ENCODE results near the gene HPSE2.
"Not testable (repeated sequence)": the region's sequence is repeated elsewhere in the genome, so short reads cannot be mapped to it uniquely, and the experiment has no call there.

Gene HPSE2

DNA sequence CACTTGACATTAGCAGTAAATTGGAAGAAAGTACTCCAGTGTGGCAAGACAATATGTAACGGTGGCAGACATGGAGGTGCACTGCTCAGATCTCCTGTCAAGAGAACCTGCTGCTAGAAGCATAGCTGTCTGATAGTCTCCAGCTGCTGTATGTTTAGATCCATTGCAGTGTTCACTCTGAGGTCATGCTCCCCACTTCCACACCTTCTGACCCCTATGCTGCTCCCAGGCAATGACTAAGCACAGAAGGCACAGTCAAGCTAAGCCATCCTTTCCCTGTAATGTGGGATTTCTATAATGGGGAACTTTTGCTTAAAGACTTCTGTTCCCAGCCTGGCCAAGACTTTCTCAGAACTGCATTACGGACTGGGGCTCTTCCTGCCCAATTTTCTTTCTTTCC, 315.8 kb downstream of the HPSE2 start:
- no peak for DNase-seq (ENCODE audit: low read depth)

DNA sequence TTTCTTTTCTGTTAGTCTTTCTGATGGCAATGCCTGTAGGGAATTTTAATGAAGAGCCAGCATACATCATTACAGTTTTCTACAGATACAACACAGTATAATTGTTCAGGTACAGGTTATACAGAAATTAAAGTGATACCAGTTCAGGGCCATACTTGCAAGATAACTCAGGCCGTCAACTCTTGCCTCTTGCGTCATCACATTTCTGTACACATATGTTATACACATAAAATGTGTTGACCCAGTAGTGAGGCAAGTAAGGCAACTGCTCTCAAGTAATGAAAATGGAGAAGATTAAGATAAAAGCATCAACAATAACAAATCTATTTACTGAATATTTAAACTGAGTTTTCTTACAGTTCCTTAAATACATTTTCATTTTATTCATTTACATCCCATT, 317.8 kb downstream of the HPSE2 start:
- no peak for DNase-seq (ENCODE audit: low read depth)

DNA sequence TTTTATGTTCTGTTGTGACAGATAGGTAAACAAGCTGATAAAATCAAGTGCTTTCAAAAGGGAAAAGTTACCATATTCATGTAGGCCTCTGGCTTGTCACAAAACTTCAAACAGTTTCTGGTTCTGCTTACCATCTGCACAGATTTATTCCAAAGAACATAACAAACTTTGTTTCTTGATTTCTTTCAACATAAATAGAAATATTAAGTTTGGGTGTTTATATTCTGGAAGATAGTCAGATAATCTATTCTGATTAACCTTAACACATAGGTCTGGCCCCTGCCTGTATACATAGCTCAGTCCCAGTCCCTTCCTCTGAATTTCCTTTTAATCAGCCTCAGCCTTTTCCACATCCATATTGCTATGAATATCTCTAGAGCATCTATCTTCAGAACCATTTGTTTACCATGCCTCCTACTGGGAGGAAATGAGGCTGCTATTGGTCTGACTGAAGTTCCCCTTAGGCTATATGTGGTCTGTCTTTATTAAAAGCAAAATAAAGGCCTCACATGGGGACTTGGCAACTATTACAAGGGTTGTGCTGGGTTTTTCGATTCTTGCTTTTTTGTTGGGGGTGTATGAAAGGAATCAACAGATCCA, 319.0 kb downstream of the HPSE2 start:
- DNase-seq (ENCODE audit: low read depth): peak; percentile 13

DNA sequence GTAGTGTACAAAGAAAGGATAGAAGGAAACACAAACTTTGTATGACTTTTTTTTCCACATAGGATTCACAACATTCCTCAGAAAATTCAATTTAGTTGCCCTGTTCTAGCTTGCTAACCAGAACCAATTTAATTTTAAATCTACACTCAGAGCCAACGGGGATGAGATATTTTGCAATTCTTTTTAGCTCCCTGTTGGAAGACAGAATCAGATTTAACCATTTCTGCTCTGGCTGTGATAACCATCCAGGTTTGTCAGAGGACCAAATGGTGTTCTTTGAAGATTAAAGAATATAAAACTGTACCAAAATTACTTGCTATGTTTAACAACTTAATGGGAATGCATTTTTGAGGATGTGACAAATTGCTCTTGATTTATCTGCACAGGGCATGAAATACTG, 319.7 kb downstream of the HPSE2 start:
- DNase-seq (ENCODE audit: low read depth): no peak

DNA sequence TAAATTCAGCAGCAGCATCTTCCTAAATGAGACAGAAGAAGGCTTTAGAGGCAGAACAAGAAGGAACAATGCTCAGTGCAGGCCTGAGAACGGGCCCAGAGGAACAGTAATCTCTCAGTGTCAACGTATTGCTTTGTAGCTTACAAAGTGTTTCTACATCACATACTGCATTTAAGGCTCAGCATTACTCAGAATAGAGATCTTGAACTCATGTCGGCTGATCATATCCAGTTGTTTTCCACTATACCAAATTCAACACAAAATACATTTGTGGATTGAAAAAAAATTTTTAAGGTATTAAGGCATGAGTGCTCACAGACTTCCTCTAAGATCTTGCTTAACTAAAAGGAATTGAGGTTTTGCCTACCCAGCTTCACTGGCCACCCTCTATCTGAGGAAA, 325.1 kb downstream of the HPSE2 start:
- DNase-seq (ENCODE audit: low read depth): no peak

DNA sequence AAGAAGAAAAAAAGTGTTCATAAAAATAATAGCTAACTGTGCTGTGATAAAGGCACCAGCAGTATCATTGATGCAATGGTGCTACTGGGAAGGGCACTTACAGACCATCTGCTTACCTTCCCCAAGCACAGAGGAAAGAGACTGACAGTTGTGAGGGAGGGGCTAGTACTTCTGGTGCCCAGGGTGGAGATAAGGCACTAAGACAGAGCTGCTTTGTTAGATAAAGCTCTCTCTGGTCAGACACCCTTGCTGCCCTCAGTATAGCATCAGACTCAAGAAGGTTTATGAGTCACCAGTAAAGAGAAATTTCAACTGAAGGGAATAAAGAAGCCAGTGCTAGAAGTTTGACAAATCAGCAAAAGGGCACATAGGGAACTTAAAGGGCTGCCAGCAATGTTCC, 325.6 kb downstream of the HPSE2 start:
- no peak for DNase-seq (ENCODE audit: low read depth)

DNA sequence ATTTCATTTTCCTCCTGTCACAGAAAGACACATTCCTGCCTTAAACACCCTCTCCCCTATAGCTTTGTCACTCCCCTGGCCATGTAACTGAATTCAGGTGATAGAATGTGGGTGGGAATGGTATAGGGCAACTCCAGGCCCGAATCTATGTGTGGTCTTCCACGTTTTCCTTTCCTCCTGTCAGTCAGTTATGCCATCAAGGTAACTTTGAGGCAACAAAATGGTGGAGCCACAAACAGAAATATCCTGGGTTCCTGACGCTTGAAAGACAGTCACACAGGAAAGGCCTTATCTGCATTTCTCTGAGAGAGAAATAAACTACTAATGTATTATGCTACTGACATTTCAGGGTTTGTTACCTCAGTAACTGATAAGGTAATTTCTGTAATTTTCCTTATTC, 326.8 kb downstream of the HPSE2 start:
- DNase-seq (ENCODE audit: low read depth): no peak

DNA sequence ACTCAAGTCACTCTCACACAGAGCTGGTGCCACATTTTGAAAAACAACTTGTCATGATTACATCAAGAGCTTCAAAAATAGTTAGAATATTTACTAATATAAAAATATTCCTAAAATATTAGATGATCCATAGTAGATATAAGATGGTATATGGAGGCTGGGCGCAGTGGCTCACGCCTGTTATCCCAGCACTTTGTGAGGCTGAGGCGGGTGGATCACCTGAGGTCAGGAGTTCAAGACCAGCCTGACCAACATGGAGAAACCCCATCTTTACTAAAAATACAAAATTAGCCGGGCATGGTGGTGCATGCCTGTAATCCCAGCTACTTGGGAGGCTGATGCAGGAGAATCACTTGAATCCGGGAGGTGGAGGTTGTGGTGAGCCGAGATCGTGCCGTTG, 327.4 kb downstream of the HPSE2 start:
- not testable (repeated sequence) for DNase-seq (ENCODE audit: low read depth)

DNA sequence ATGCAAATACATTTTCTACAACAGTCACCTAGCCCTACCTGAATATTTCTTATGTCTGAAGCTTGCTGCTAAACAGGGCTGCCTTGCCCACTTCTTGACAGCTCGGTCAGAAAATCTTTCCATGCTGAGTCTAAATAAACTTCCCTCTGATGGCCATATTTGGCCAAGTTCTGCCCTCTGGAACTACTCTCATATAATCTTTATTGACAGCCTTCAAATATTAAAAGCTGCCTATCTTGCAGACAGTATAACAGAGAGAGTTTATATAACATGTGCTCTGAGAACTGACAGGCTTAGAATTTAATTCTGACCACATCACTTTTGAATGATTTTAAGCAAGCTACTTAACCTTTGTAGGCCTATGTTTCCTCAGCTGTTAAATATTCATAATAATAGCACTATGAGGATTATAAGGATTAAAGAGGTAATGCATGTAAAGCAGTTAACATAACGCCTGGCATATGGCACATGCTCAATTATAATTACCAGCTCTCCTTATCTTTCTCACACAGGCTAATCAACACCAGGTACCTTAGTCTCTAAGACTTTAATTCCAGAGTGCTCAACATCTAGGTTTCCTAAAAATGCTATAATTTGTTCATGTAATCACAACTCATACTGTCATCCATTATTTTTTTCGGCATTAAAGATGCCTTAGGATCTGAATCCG, 334.1 kb downstream of the HPSE2 start:
- no peak for DNase-seq (ENCODE audit: low read depth)

DNA sequence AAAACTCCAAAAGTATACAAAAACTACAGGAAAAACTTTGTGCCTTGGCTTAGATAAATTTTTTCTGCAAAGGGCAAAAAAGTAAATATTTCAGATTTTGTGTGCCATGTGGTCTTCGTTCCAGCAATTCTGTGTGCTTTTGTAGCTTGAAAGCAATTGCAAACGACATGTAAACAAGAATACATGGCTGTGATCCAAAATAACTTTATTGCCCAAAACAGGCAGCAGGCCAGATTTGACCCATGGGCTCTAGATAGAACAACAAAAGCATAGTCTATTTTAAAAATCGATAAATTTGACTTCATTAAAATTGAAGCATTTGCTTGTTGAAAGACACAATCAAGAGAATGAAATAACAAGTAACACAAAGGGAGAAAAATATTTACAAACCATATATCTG, 336.6 kb downstream of the HPSE2 start:
- DNase-seq (ENCODE audit: low read depth): no peak

DNA sequence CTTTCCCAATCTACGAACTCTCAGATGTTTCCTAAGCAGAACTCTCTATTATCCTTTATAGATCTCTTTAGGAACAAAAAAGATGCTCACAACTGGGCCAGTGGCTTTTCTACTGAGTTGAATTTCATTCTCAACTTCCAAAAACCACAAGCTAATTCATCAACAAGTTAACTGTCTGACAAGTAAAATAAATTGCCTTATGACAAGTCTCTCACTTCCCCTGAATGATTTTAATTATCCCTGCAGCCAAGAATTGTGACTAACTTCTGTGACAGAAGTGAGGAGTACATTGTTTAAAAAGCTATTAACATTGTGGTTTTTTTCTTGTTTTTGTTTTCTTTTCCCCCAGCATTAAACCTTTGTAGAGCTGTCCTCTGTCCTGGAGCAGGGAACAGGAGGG, 343.1 kb downstream of the HPSE2 start:
- DNase-seq (ENCODE audit: low read depth): no peak

DNA sequence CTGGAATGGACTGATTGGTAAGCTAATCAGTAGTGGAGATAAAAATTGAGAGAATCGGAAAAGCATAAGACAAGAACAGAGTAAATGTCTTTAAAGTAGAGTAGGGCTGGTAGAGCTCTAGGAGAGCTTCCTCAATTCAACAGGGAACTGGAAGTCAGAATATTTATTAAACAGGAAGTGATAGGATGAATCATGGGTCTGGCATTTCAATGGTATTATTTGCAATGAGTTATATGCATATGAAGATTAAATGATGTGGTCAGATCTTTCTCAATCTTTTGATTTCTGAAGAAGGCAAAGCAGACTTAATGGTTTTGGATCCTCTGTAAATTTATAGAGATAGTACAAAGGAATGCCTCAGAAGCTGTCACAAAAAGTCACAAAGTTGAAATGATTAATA, 349.0 kb downstream of the HPSE2 start:
- DNase-seq (ENCODE audit: low read depth): peak; percentile 19

DNA sequence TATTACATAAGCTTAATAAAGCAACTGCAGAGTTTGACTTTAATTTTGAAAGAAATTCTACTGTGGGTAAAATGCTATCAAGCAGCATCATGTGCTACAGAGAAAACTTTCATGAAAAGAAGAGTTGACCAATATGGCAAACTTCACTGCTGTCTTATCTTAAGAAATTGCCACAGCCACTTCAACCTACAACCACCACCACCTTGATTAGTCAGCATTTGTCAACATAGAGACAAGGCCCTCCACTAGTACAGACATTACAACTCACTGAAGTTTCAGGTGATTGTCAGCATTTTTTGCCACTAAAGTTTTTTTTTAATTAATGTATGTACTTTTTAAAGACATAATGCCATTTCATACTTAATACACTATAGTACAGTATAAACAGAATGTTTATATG, 350.3 kb downstream of the HPSE2 start:
- DNase-seq (ENCODE audit: low read depth): no peak

DNA sequence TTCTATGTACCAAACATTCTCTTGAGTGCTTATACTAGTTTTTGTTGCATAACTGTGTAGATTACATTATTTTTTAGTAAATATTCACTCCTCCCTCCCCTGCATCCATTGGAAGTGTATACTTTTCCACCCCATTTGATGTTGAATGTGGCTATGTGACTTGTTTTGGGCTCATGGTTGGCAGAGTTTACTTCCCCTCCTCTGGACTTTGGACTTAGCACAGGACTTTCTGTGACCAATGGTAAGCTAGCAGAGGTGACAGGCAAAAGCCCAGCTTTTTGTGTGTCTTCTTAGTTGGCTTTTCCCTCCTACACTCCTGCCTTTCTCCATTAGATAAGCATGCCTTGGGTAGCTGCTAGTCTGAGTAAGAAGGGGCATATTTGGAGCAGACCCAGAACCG, 353.9 kb downstream of the HPSE2 start:
- DNase-seq (ENCODE audit: low read depth): no peak

DNA sequence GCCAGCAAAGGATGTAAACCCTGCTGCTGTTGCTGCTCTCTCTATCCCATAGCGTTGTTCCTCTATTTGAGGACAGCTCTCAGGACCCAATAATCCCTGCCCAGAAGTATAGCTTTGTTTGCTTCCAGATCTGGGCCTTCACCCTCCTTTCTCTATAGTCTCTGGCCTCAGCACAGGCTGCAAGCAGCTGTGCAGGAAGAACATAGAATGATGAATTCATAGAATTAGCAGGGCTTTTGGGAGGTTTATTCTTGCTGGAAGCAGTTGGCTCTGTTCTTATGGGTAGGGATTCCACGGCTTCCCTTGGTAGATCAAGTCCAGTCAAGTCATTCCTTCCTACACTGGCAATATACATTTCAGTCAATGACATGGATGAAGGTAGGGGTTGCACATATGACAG, 354.7 kb downstream of the HPSE2 start:
- no peak for DNase-seq (ENCODE audit: low read depth)

DNA sequence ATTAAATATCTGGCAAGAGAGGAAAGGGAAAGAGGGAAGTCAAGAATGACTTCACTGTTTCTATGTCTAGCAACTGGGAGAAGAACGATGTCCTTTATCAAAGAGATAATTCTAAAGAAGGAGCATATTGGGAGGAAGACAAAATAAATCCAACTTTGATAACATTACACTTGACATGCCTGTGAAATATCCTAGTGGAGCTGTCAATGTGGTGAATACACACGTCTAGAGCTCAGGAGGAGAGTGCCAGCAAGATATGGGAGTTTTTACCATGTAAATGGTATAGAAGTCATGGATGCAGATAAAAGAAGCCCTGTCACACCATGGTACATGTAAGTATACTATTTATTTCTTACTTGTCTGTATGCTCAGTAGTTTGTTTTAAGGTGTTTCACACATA, 356.7 kb downstream of the HPSE2 start:
- DNase-seq (ENCODE audit: low read depth): no peak

DNA sequence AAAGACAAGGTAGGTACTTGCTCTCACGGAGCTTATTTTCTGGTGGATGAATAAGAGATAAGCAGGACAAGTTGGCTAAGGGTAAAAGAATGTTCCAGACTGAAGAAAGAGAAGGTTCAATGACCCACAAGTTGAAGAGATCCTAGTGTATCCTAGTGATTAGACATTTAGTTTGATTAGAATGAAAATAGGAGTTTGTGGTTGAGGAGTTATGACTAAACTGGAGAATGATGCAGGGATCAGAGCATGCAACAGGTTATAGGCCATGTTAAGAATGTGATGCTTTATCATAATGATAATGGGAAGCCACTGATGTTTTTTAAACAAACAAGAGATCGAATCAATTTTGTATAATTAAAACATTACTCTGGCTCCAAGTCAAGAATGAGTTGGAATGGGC, 357.2 kb downstream of the HPSE2 start:
- DNase-seq (ENCODE audit: low read depth): no peak

DNA sequence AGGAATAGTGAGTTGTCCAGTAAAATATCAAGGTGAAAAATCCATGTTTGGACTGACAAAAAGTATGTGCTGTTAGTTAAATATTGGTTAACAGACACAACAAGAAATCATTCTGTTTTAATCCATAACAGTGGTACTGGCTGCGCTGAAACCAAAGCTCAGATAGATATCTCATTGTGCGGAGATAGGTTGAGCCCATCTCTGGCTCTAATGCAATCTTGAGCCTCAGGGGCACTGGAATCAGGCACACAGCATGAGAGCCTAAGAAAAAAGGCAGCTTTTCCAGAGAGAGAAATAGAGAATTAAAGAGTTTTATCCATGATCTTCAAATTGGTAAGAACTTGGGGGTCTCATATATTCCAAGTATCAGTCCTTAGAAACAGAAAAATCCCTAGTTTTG, 373.7 kb downstream of the HPSE2 start:
- DNase-seq (ENCODE audit: low read depth): no peak

DNA sequence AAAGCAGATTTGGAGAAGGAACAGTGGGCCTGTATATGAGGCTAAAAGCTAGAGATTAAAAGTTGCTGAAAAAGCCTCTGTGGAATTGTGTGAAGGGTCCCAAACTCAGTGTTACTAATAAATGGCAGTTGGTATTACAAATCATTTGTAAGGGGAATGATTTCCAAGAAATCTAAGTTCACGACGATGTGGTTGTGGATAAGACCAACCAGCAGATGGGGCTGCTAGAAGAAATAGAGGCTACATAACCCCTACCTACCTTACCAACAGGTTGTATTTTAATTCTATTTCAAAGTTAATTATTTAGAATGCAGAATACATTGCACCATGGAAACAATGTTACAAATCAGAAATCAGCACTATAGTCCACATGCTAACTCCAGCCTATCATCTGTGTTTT, 377.1 kb downstream of the HPSE2 start:
- DNase-seq (ENCODE audit: low read depth): no peak

DNA sequence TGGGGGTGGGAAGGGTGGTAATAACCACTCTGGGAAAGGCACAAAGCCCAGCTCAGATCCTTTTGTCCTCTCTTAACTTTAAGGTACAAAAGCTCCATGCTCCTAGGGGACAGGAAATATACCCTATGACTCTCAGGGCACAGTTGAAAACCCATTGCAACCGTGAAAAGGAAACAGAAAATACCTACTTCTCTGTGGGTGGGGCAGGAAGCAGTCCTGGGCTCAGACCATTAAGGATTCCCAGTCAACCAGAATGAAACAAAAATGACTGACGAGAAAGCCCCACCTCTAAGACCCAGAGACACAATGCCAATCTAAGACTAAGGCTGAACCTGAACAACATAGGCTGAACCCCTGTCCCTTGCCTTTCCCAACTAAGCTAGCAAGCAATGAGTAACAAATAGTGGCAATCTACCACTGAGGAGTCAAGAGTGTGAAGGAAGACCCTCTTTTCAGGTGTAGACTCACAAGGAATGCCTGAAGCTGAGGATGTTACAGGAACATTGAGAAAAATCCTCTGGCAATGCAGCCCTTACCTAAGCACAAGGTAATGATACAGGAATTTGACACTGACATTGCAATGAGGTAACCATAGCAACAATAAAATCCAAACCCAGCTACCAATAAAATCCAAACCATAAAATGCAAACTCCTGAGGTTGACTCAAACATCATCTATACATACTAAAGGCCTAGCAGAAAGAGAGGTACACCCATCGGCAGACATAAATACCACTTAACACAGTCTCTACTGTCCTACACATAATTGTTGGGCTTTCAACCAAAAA, 380.1 kb downstream of the HPSE2 start:
- DNase-seq (ENCODE audit: low read depth): no peak

DNA sequence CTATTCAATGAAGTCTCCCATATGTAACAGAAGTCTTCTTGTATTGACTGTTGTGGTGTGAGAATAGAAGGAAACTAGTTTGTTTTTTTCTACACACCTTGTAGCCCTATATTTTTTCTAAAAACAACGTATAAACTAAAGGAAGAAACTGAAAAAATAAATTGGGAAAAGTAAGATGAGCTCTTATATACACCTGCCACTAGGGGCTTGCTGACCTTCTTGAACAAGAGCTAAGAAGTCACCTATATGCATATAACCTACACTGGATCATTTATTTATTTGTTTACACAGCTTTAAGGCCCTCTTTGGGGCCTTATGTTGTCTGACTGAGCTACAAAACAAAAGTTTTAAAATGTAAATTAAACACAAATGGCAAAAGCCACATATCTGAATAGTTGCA, 383.0 kb downstream of the HPSE2 start:
- DNase-seq (ENCODE audit: low read depth): no peak

DNA sequence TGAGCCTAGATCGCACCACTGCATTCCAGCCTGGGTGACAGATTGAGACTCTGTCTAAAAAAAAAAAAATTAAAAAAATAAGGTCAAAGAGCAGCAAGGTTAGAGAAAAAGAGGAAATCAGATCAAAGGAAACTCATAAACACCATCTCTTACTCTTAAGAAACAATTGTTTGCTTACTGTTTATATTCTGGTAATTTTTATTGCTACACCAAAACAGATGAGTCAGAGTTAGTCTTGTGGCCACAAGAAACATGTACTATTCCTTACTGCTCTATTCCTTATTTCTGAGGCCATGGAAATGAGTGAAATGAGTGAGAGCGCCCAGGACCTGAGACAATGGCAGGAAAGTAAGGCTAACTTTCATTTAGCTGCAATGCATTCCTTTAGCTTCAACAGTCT, 387.3 kb downstream of the HPSE2 start:
- no peak for DNase-seq (ENCODE audit: low read depth)

DNA sequence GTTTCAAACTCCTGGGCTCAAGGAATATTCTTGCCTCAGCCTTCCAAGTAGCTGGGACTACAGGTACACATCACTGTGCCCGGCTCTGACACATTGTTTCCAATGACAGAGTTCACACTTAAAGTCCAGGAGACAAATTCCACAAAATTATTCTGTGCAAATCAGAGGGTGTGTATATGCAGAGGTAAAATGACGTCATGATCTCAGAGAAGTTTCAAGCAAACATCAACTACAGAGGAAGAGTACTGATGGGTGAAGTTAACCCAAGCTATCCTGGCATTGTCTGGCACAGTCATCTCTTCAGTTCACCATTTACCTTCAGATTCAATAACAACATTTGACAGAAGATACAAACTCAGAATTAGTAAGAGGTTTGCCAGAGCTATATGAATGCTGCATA, 388.9 kb downstream of the HPSE2 start:
- DNase-seq (ENCODE audit: low read depth): no peak

DNA sequence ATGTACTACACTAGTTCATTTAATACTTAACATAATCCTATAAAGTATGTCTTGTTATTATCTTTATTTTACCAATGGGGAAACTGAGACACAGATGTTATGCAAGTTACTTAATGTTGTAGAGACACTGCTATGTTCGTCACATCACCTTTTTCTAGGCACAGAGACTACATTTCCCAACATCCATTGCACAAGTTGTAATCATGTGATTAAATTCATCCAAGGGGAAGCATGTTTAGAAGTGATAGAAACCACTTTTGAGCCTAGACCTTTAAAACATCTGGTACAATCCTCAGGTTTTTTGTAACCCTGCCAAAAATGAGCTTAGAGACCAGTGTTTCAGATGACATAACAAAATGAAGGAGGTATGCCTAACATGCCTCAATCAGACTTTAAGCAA, 402.1 kb downstream of the HPSE2 start:
- no peak for DNase-seq (ENCODE audit: low read depth)

Measured in fibroblast of gingiva (primary cell).